ENCODE results near the gene ELAC2.

Gene ELAC2

DNA sequence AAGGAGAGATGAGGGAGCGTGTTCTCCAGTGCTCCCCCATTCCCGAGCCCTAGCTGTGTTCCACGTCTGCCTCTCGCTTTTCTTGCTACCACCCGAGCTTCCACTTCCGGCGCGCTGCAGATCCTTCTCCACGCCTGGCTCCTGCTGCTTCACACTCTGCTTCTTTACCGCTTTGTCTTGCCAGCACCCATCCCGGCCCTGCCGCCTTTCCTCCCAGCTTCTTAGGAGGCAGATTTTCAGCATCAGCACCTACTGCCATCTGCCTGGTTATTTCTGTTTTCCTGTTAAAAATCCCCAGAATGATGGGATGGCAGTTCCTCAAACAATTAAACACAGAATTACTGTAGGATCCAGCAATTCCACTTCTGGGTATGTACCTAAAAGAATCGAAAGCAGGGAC, 64.7 kb downstream of the ELAC2 start:
- DNase-seq (ENCODE audit: low read depth), result no peak

DNA sequence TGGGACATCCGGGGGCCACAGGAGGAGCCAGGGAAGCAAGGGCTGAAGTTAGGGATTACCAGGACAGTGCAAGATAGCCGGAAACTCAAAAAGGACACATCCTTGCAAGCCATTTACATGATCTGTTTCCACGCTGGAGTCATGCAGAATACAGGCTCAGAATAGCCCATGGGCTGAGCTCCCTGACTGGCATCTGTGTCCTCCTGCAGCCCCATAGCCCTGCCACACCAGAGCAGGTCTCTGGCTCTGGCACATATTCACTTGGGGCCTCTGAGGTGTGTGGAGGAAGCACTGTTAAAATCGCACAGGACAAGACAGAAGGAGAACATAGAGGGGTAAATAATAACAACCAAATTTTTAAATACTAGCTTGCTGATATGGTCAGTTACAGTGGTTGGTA, 65.8 kb downstream of the ELAC2 start:
- no peak for DNase-seq (ENCODE audit: low read depth)

DNA sequence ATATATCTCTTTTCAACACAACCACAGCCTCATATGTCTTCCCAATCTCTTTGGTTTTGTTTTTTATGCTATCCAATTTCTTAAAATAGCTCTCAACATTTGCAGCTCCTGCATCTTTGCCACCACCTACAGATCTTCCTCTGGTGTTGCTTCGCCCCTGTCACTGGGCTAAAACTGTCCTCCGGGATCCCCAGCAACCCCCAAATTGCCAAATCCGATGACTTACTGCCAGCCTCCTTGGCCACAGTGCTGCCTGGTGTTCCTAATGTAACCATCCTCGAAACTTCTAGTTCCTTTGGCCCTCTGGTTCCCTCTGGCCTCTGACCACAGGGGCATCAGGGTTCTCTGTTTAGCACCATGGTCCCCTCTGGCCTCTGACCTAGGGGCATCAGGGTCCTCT, 70.8 kb downstream of the ELAC2 start:
- no peak for DNase-seq (ENCODE audit: low read depth)

Measured in stimulated activated CD4-positive, alpha-beta T cell treated with anti-CD3 and anti-CD28 coated beads, Interleukin-2, amount 100 ng/mL, for 4 hours (primary cell).